OCI-LY1 (cell line): ENCODE measurements around the gene ICAM4.

Source experiments
- H2AFZ ChIP-seq: fragments of 200-600 bp; sonication (generic), shearing (Covaris generic); 2 replicates; pipeline ENCODE4 v1.6.0; 2014; ENCODE audit warnings: antibody characterized with exemption, mild to moderate bottlenecking, low read length
- H3F3A ChIP-seq: fragments of 200-600 bp; sonication (generic), shearing (Covaris generic); 2 replicates; pipeline ENCODE4 v1.6.0; 2014; ENCODE audit warnings: mild to moderate bottlenecking, antibody characterized with exemption, low read length, moderate library complexity; ENCODE audit not compliant: insufficient read depth
- H3K27ac ChIP-seq: fragments of 200-600 bp; sonication (generic); 2 replicates; pipeline ENCODE4 v1.5.1; 2014; ENCODE audit warnings: low read length, mixed run types, mild to moderate bottlenecking, low read depth; ENCODE audit not compliant: poor library complexity, severe bottlenecking
- H3K27me3 ChIP-seq: fragments of 200-600 bp; sonication (generic); 2 replicates; pipeline ENCODE4 v1.6.0; 2014; ENCODE audit warnings: antibody characterized with exemption, mild to moderate bottlenecking, low read length, moderate library complexity; ENCODE audit not compliant: insufficient read depth
- H3K36me3 ChIP-seq: fragments of 200-600 bp; sonication (generic); 2 replicates; pipeline ENCODE4 v1.6.1; 2014; ENCODE audit warnings: mild to moderate bottlenecking, antibody characterized with exemption, low read length, moderate library complexity, mixed read lengths; ENCODE audit not compliant: insufficient read depth
- H3K4me1 ChIP-seq: fragments of 200-600 bp; sonication (generic); 2 replicates; pipeline ENCODE4 v1.5.1; 2014; ENCODE audit warnings: mild to moderate bottlenecking, low read length, moderate library complexity; ENCODE audit not compliant: insufficient read depth, severe bottlenecking
- H3K4me2 ChIP-seq: fragments of 200-600 bp; sonication (generic), shearing (Covaris generic); 2 replicates; pipeline ENCODE4 v1.6.1; 2014; ENCODE audit warnings: low read length
- H3K4me3 ChIP-seq: fragments of 200-600 bp; sonication (generic); 2 replicates; pipeline ENCODE4 v1.5.1; 2014; ENCODE audit warnings: low read length, low read depth, mild to moderate bottlenecking, mixed read lengths; ENCODE audit not compliant: poor library complexity, severe bottlenecking
- H3K79me2 ChIP-seq: fragments of 200-600 bp; shearing (Covaris generic); 2 replicates; pipeline ENCODE4 v1.6.1; 2016; ENCODE audit warnings: mixed run types, low read length, mixed read lengths; ENCODE audit not compliant: insufficient read depth
- H3K9ac ChIP-seq: fragments of 200-600 bp; sonication (generic), shearing (Covaris generic); 2 replicates; pipeline ENCODE4 v1.6.1; 2014; ENCODE audit warnings: mild to moderate bottlenecking, low read length, mixed read lengths
- H3K9me2 ChIP-seq: fragments of 200-600 bp; sonication (generic), shearing (Covaris generic); 2 replicates; pipeline ENCODE4 v1.6.1; 2014; ENCODE audit warnings: low read depth, mild to moderate bottlenecking, low read length, mixed read lengths
- H3K9me3 ChIP-seq: fragments of 200-600 bp; shearing (Covaris generic); 2 replicates; pipeline ENCODE4 v1.6.1; 2014; ENCODE audit warnings: low read length, mixed read lengths
- H4K20me1 ChIP-seq: fragments of 200-600 bp; sonication (generic), shearing (Covaris generic); 2 replicates; pipeline ENCODE4 v1.6.0; 2016; ENCODE audit warnings: mild to moderate bottlenecking, low read length; ENCODE audit not compliant: insufficient read depth
- EZH2 ChIP-seq: fragments of 200-600 bp; sonication (generic), shearing (Covaris generic); IDR thresholded peaks from 2 replicates; pipeline ENCODE4 v1.8.0; 2017; ENCODE audit warnings: borderline replicate concordance, mixed run types, mild to moderate bottlenecking, antibody characterized with exemption, low read length, moderate library complexity, mixed read lengths
- TF ChIP-seq, protein P1 (sequence below): fragments of 200-600 bp; sonication (generic), shearing (Covaris generic); IDR thresholded peaks from 2 replicates; pipeline ENCODE4 v1.5.1; 2017; ENCODE audit warnings: mild to moderate bottlenecking, antibody characterized with exemption, low read length, moderate library complexity, mixed read lengths

The ICAM4 gene

DNA sequence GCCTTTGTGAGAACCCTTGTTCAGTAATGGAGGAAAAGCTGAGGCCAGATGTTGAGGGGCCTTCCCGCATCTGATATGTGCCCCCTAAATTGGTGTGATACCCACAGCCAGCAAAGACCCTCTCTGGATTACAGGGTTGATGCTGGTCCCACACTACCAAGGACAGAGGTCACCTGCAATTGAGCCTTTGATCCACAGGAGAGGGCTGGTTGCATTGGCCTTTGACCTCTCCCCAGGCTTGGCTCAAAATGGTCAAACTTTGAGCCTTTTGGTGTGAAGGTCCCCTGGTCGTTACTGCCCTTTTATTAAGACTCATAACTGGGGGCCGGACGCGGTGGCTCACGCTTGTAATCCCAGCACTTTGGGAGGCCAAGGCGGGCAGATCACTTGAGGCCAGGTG is 43.1 kb upstream of the ICAM4 start:
- Histone ChIP-seq H3K27ac (peak overlapping the region; percentile 98), H3K4me1 (peaks cover 92% of the 10 kb centered on the region), H3K36me3 (no peaks in the 10 kb centered on the region), H3F3A (peaks cover 9% of the 10 kb centered on the region; the same call in 1 of the 2 replicates), H3K9me3 (no peaks in the 10 kb centered on the region), H3K79me2 (no peaks in the 10 kb centered on the region), H3K9ac (peak overlapping the region; percentile 60), H2AFZ (no peak overlapping the region), H4K20me1 (no peaks in the 10 kb centered on the region), H3K4me2 (peak overlapping the region; percentile 14; the same call in 1 of the 2 replicates), H3K27me3 (no peaks in the 10 kb centered on the region), H3K4me3 (no peak overlapping the region), H3K9me2 (no peaks in the 10 kb centered on the region)
- TF ChIP-seq, protein P1, sequence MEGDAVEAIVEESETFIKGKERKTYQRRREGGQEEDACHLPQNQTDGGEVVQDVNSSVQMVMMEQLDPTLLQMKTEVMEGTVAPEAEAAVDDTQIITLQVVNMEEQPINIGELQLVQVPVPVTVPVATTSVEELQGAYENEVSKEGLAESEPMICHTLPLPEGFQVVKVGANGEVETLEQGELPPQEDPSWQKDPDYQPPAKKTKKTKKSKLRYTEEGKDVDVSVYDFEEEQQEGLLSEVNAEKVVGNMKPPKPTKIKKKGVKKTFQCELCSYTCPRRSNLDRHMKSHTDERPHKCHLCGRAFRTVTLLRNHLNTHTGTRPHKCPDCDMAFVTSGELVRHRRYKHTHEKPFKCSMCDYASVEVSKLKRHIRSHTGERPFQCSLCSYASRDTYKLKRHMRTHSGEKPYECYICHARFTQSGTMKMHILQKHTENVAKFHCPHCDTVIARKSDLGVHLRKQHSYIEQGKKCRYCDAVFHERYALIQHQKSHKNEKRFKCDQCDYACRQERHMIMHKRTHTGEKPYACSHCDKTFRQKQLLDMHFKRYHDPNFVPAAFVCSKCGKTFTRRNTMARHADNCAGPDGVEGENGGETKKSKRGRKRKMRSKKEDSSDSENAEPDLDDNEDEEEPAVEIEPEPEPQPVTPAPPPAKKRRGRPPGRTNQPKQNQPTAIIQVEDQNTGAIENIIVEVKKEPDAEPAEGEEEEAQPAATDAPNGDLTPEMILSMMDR: no peak
- TF ChIP-seq EZH2: no peak

DNA sequence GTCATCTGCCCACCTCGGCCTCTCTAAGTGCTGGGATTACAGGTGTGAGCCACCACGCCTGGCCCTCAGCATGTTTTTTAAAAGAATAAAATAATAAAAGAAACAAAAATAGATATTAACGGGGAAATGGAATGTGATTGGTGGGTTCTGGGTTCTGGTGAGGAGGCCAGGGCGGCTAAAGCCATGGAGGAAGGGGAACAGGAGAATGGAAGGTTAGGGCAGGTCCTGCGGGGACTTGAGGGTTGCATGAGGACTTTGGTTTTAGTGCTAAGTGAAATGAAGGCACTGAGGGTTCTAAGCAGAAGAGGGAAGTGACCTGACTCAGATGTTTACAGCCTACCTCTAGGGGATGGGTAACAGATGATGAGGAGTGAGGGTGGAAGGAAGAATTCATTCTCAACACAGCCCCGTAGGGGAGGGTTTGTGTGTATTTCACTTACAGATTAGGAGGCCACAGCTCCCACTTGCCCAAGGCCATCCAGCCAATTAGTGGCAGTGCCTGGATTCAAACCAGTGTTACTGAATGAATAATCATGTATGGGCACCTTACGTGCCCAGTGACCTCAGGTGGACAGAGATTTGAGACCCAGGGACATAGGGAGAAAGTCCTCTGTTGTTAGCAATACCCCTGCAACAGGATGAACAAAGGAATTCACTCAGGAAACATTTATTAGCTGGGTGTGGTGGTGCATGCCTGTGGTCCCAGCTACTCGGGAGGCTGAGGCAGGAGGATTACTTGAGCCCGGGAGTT is 41.4 kb upstream of the ICAM4 start:
- TF ChIP-seq EZH2: no peak
- TF ChIP-seq, protein P1: no peak
- Histone ChIP-seq H3K27ac (peak overlapping the region; percentile 98), H3F3A (peaks cover 9% of the 10 kb centered on the region; the same call in 1 of the 2 replicates), H3K9me2 (no peaks in the 10 kb centered on the region), H3K36me3 (no peaks in the 10 kb centered on the region), H3K79me2 (no peaks in the 10 kb centered on the region), H3K4me1 (peaks cover 79% of the 10 kb centered on the region), H2AFZ (no peak overlapping the region), H3K9me3 (no peaks in the 10 kb centered on the region), H3K4me2 (peak overlapping the region; percentile 22; the same call in 1 of the 2 replicates), H3K4me3 (no peak overlapping the region), H3K9ac (peak overlapping the region; percentile 41; the same call in 1 of the 2 replicates), H3K27me3 (no peaks in the 10 kb centered on the region), H4K20me1 (no peaks in the 10 kb centered on the region)

DNA sequence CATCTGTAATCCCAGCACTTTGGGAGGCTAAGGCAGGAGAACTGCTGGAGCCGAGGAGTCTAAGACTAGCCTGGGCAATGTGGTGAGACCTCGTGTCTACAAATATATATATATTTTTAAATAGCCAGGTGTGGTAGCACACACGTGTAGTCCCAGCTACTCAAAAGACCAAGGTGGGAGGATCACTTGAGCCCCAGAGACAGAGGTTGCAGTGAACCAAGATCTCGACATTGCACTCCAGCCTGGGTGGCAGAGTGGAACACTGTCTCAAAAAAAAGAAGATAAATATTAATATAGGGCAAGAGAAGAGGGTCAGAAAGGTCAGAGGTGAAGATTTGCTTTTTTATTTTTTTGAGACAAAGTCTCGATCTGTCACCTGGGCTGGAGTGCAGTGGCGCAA is 40.2 kb upstream of the ICAM4 start:
- no peak overlapping the region for H3K4me2 ChIP-seq
- peaks cover 9% of the 10 kb centered on the region; the same call in 1 of the 2 replicates for H3F3A ChIP-seq

More for the DNA sequence above, 40.2 kb upstream of the ICAM4 start:
- TF ChIP-seq, protein P1: no peak
- TF ChIP-seq EZH2: no peak
- Histone ChIP-seq H3K9ac (peak overlapping the region; percentile 27; the same call in 1 of the 2 replicates), H3K4me3 (no peak overlapping the region), H3K9me2 (no peaks in the 10 kb centered on the region), H3K36me3 (no peaks in the 10 kb centered on the region), H3K27ac (peak overlapping the region; percentile 98), H2AFZ (no peak overlapping the region), H3K27me3 (no peaks in the 10 kb centered on the region), H3K79me2 (no peaks in the 10 kb centered on the region), H3K4me1 (peaks cover 77% of the 10 kb centered on the region), H3K9me3 (no peaks in the 10 kb centered on the region), H4K20me1 (no peaks in the 10 kb centered on the region)
